Parathyroid adenoma (tissue), 2 donors: ENCODE measurements around the gene SCG5.
A peak's percentile ranks its signal among the peaks of the same experiment; 100 is the strongest.

ENCODE experiments used
- H2AFZ ChIP-seq: fragments of 300-600 bp; sonication (generic); one replicate; pipeline ENCODE4 v1.7.0; 2017; ENCODE audit warnings: antibody characterized with exemption, mild to moderate bottlenecking
- H3K27ac ChIP-seq: fragments of 300-600 bp; sonication (generic); one replicate; pipeline ENCODE4 v1.7.0; 2017
- H3K27me3 ChIP-seq: fragments of 300-600 bp; sonication (generic); one replicate; pipeline ENCODE4 v1.7.0; 2017; ENCODE audit warnings: low read length; ENCODE audit not compliant: control insufficient read depth, insufficient read depth
- H3K36me3 ChIP-seq: fragments of 300-600 bp; sonication (generic); one replicate; pipeline ENCODE4 v1.7.0; 2017; ENCODE audit warnings: low read length; ENCODE audit not compliant: control insufficient read depth, insufficient read depth
- H3K4me1 ChIP-seq: fragments of 300-600 bp; sonication (generic); one replicate; pipeline ENCODE4 v1.7.0; 2017; ENCODE audit warnings: control low read depth
- H3K4me2 ChIP-seq: fragments of 300-600 bp; sonication (generic); one replicate; pipeline ENCODE4 v1.7.0; 2017; ENCODE audit warnings: low read length
- H3K4me3 ChIP-seq: fragments of 300-600 bp; sonication (generic); one replicate; pipeline ENCODE4 v1.7.0; 2017; ENCODE audit warnings: low read depth, low read length
- H3K79me2 ChIP-seq: fragments of 300-600 bp; sonication (generic); one replicate; pipeline ENCODE4 v1.7.0; 2017; ENCODE audit warnings: control low read depth
- H3K9ac ChIP-seq: fragments of 300-600 bp; sonication (generic); one replicate; pipeline ENCODE4 v1.7.0; 2017; ENCODE audit warnings: mild to moderate bottlenecking
- H3K9me3 ChIP-seq: fragments of 300-600 bp; sonication (generic); one replicate; pipeline ENCODE4 v1.7.0; 2017; ENCODE audit warnings: low read length; ENCODE audit not compliant: control insufficient read depth
- CTCF ChIP-seq: fragments of 300-600 bp; sonication (generic); IDR thresholded peaks from one replicate; pipeline ENCODE4 v1.7.0; 2017; ENCODE audit warnings: antibody characterized with exemption, mild to moderate bottlenecking
- donor health status: primary hyperparathyroidism.

SCG5 gene

GRCh38 chr15:32669896-32670611 is 28.5 kb downstream of the SCG5 start:
- H3K4me3 ChIP-seq = no peak overlapping the region
- H3K9ac ChIP-seq = no peak overlapping the region
- no peak overlapping the region for H2AFZ ChIP-seq
- no peak for TF ChIP-seq CTCF
- no peaks in the 10 kb centered on the region for H3K4me1 ChIP-seq
- peak overlapping the region; percentile 9 for H3K4me2 ChIP-seq
- H3K9me3 ChIP-seq = no peaks in the 10 kb centered on the region
- no peaks in the 10 kb centered on the region for H3K79me2 ChIP-seq
- H3K27ac ChIP-seq = no peak overlapping the region
- no peaks in the 10 kb centered on the region for H3K36me3 ChIP-seq
- H3K27me3 ChIP-seq = no peaks in the 10 kb centered on the region

GRCh38 chr15:32670623-32671022 is 29.1 kb downstream of the SCG5 start:
- Histone ChIP-seq H3K9me3 (no peaks in the 10 kb centered on the region), H3K4me1 (no peaks in the 10 kb centered on the region), H3K4me3 (no peak overlapping the region), H3K4me2 (no peak overlapping the region), H3K27me3 (no peaks in the 10 kb centered on the region), H3K9ac (no peak overlapping the region), H3K36me3 (no peaks in the 10 kb centered on the region), H3K27ac (no peak overlapping the region), H3K79me2 (no peaks in the 10 kb centered on the region), H2AFZ (no peak overlapping the region)
- no peak for TF ChIP-seq CTCF

- no peak overlapping the region for H2AFZ ChIP-seq
- no peak overlapping the region for H3K4me2 ChIP-seq
- H3K9ac ChIP-seq = no peak overlapping the region
- H3K4me3 ChIP-seq = no peak overlapping the region
- H3K4me1 ChIP-seq = no peaks in the 10 kb centered on the region
- no peaks in the 10 kb centered on the region for H3K36me3 ChIP-seq
- H3K27me3 ChIP-seq = no peaks in the 10 kb centered on the region
- no peak overlapping the region for H3K27ac ChIP-seq
- no peak for TF ChIP-seq CTCF
- no peaks in the 10 kb centered on the region for H3K9me3 ChIP-seq
- H3K79me2 ChIP-seq = no peaks in the 10 kb centered on the region
These were observed 30.1 kb downstream of the SCG5 start for GRCh38 chr15:32671339-32672325.

- H3K4me2 ChIP-seq = no peak overlapping the region
- no peak overlapping the region for H3K27ac ChIP-seq
- H3K4me3 ChIP-seq = no peak overlapping the region
- H3K9ac ChIP-seq = no peak overlapping the region
- H3K79me2 ChIP-seq = no peaks in the 10 kb centered on the region
- H3K4me1 ChIP-seq = no peaks in the 10 kb centered on the region
- H3K9me3 ChIP-seq = no peaks in the 10 kb centered on the region
- H3K27me3 ChIP-seq = no peaks in the 10 kb centered on the region
- TF ChIP-seq CTCF = no peak
- H2AFZ ChIP-seq = no peak overlapping the region
- H3K36me3 ChIP-seq = no peaks in the 10 kb centered on the region
These were observed 33.2 kb downstream of the SCG5 start for GRCh38 chr15:32674681-32675080.
